Stimulated activated CD4-positive, alpha-beta T cell treated with anti-CD3 and anti-CD28 coated beads, Interleukin-4, amount 100 ng/mL, for 1 hour (primary cell): ENCODE results near the gene ELOB.

Source experiments
- DNase-seq: peaks from one replicate; pipeline ENCODE4 v3.0.0-alpha.2; 2020

Gene ELOB

DNA sequence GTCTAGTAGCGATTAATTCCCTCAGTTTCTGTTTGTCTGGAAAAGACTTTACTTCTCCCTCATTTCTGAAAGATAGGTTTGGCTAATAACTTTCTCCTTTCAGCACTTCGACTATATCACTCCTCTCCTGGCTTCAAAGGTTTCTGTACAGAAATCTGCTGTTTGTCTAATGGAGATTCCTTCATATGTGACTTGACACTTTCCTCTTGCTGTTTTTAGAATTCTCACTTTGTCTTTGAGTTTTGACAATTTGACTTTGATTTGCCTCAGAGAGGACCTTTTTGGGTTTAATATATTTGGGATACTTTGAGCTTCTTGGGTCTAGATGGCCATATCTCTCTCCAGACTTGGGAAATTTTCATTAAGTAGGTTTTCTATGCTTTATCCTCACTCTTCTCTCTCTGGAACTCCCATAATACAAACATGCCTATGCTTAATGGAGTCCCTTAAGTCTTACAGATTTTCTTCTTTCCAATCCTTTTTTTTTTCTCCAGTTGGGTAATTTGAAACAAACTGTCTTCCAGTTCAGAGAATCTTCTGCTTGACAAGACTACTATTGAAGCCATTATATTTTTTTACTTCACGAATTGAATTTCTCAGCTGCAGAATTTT lies 32.2 kb upstream of the ELOB start:
- DNase-seq = no peak

DNA sequence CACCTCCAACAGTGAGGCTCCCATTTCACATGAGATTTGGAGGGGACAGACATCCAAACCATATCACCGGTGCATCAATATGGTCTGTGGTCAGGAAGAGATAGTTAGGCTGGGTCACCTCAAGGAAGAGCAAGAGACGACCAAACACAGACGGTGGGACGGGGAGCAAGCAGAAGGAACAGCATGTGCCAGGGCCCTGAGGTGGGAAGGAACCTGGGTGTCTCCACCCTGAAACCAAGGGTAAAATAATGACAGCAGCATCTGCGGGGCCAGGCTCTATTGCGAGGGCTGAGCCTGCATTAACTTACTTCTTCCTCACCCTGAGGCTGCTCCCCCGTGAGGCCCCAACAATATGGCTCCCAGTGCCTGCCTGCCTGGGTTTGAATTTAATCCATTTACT lies 31.1 kb upstream of the ELOB start:
- no peak for DNase-seq

DNA sequence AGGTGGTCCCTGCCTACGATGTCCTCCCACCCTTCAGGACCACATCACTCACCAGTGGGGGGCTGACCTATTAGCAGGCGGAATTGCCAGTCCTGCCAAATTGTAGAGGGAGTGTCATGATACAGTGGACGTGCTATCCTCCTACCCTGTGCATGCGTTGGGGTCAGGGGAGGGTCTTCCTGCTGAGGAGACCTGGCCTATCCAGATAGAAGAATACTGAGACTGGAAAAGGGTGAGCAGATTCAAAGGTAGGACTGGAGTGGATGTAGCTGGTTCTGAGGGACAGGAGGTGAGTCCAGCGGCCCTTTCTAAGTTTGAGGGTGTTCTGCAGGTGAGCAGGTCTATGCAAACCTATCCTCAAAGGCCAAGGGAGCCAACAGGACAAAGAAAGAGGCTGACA lies 29.2 kb upstream of the ELOB start:
- no peak for DNase-seq

DNA sequence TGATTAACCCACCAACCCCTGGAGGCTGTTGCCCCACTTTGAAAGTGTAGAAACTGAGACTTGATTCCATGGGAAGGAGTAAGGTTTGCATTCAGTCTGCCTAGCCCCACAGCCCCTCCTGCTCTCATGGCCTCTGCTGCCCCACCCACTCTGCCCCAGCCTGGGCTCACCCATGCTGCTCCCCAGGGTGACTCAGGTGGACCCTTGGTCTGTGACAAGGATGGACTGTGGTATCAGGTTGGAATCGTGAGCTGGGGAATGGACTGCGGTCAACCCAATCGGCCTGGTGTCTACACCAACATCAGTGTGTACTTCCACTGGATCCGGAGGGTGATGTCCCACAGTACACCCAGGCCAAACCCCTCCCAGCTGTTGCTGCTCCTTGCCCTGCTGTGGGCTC lies 27.6 kb upstream of the ELOB start:
- no peak for DNase-seq

DNA sequence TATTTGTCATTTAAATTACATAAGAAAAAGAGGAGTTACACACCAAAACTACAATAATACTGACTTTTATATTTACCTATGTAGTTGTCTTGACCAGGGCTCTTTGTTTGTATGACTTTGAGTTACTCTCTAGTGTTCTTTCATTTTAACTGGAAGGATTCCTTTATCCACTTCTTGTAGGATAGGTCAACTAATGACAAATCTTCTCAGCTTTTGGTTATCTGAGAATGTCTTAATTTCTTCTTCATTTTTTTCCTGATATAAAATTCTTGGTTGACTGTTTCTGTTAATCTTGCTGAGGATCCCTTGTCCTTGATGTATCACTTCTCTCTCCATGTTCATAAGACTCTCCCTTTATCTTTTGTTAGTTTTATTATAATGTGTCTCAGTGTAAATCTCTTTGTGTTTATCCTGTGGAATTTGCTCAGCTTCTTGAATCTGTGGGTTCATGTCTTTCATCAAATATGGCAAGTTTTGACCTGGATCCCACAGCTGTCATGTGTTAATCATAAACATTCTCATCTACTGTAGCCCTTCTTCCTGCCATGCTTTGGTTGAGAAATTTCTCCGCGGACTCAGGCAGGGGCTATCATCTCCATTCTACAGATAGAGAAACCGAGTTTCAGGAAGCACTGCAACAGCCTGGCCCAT lies 26.6 kb upstream of the ELOB start:
- no peak for DNase-seq

DNA sequence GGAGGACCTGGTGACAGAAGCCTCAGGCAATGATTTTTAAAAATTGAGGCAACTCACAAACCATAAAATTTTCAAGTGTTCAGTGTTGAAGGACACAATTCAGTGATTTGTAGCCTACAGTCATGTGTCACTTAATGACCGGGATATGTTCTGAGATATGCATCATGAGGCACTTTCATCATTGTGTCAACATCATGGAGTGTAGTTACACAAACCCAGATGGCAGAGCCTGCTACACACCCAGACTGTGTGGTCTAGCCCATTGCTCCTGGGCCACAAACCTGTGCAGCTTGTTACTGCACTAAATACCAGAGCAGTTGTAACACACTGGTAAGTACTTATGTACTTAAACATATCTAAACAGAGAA lies 22.8 kb upstream of the ELOB start:
- no peak for DNase-seq

DNA sequence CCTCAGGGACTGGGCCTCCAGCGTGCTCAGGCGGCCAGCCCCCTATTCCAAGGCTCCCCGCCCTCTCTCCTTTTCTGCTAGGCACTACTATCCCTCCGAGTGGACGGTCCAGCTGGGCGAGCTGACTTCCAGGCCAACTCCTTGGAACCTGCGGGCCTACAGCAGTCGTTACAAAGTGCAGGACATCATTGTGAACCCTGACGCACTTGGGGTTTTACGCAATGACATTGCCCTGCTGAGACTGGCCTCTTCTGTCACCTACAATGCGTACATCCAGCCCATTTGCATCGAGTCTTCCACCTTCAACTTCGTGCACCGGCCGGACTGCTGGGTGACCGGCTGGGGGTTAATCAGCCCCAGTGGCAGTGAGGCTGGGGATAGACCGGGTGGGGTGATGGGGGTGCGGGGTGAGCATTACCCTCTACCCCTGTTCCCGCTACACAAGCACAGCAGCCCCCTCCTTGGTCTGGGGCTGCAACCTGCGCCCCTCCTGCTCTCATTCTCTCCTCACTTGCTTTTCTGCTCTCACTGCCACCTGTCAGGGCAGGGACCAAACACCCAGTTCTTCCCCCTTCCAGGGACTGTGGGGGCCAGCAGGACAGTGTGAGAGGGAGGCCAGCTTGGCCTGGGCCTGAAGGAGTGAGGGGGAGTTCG lies 22.3 kb upstream of the ELOB start:
- no peak for DNase-seq

DNA sequence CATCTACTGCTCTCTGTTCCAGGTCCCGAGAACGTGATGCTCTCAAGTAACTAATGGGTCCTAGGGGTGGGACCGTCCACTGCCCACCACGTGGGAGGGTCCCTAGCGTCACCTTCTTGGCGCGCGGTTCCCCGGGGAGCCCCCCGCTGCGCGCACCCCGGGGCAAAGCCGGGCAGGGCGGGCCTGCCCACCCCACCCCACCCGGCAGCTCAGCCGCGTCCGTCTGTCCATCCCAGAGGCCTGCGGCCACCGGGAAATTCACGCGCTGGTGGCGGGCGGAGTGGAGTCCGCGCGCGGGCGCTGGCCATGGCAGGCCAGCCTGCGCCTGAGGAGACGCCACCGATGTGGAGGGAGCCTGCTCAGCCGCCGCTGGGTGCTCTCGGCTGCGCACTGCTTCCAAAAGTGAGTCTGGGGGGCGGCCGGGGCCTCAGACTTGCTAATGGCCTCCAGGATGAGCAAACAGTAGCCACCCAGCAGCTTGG lies 21.7 kb upstream of the ELOB start:
- no peak for DNase-seq

DNA sequence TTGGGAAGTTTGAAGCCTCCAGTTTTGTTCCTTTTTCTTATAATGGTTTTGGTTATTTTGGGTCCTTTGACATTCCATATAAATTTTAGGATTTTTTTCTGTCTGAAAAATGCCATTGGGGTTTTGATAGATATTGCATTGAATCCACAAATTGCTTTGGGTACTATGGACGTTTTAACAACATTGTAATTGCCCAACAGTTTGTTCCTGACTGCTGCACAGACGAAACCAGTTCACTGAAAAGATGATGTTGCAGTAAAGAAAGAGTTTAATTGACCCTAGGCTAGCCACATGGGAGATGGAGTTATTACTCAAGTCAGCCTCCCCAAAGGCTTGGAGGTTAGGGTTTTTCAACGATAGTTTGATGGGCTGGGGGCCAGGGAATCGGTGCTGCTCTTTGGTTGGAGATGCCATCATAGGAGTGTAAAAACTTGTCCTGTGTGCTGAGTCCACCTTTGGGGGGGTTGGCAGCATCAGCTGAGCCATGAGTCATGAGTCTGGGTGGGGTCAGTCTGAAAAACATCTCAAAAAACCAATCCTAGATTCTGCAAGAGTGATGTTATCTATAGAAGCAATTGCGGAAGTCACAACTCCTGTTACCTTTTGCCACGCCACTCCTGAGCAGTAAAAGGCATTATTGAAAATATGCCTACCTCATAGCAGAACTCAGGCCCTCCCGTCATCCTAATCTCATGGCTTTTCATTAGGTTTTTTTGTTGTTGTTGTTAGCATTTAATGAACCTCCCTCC lies 18.5 kb upstream of the ELOB start:
- no peak for DNase-seq

DNA sequence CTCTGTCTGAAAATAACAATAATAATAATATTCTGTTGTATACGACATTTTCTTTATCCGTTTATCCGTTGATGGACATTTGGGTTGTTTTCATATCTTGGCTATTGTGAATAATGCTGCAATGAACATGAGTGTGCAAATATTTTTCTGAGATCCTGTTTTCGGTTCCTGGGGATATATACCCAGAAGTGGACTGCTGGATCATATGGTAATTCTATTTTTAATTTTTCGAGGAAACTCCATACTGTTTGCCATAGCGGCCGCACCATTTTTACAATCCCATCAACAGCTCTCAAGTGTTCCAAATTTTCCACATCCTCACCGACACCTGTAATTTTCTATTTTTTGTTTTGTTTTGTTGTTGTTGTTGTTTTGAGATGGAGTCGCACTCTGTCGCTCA lies 15.9 kb upstream of the ELOB start:
- no peak for DNase-seq

DNA sequence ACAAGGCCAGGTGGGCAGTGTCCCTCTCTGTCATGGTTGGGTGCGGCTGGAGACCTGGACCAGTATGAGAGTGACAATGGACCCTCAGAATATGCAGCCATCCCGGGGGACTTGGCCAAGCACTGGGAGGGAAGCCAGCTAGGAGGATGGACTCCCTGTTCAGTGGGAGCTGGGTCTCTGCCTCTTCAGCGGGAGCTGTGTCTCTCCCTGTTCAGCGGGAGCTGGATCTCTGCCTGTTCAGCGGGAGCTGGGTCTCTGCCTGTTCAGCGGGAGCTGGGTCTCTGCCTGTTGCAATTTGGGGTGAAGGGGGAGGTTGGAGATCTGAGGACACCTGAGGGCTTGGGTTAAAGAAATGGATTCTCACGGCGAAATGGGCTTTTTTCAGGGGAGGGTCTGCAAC lies 14.1 kb upstream of the ELOB start:
- DNase-seq = no peak

GRCh38 chr16:2790631-2791030 lies 13.6 kb upstream of the ELOB start:
- DNase-seq = no peak

- DNase-seq = no peak
These were observed 10.9 kb upstream of the ELOB start for GRCh38 chr16:2787961-2788360.

DNA sequence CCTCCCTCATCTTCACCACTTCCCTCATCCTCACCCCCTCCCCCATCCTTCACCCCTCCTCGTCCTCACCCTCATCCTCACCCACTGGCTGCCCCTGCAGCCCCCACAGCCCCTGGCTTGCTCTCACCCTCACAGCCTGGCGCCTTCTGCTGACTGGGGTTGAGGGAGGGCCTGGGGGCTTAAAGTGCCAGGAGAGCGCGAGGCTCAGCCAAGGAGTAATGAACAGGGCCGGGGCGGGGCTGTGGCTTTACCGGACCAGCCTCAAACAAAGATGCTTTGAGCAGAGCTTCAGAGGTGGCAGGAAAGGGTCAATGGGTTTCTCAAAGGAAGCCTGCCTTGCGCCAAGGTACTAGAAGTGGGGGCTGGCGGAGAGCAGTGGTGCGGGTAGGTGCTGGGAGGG lies 10.3 kb upstream of the ELOB start, which contains the start of gene PRSS33:
PRSS33 (minus strand) TSS at position 155 of the 400 bp plus-strand sequence. CDS start 1,013 bp downstream, outside the sequence.
- no peak for DNase-seq

DNA sequence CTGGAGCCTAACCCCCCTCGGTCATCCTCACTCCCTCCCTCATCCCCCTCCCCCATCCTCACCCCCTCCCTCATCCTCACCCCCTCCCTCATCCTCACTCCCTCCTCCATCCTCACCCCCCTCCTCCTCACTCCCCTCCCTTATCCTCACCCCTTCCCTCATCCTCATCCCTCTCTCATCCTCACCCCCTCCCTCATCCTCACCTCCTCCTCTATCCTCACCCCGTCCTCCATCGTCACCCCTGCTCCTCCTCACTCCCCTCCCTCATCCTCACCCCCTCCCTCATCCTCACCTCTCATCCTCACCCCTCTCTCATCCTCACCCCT lies 9.7 kb upstream of the ELOB start:
- no peak for DNase-seq

- no peak for DNase-seq
These were observed 9.2 kb upstream of the ELOB start for GRCh38 chr16:2786061-2786825.

GRCh38 chr16:2785101-2785991 lies 8.3 kb upstream of the ELOB start:
- DNase-seq = peak; percentile 44

DNA sequence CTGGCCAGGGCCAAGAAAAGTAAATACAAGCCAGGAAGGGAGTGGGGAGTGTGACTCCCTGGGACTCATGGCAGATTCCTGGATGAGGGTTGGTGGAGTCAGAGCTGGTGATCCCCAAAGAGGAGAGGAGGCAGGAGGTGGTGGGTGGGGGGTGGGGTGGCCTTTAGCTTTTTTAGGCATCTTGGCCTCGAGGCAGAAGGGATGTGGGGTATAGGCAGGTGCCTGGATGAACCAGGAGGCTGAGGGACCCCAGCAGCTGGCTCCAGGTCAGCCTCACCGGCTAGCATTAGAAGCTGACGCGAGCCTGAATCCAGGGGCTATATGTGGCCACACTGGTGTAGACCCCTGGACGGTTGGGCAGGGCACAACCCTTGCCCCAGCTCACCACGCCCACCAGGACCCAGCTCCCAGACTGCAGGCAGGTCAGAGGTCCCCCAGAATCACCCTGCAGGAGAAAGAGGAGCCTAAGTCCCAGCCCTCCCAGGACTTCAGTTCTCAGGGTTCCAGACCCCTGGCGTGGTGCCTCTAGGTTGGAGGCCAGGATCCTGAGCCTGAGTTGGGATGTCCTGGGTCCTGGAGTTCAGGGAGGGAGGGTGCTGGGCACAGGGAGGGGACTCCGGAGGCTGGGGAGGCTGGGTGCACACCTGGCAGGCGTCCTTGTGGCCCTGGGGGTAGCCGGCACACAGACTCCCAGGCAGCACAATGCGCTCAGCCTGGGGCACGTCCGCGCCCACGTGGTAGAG lies 7.4 kb upstream of the ELOB start:
- DNase-seq = no peak

DNA sequence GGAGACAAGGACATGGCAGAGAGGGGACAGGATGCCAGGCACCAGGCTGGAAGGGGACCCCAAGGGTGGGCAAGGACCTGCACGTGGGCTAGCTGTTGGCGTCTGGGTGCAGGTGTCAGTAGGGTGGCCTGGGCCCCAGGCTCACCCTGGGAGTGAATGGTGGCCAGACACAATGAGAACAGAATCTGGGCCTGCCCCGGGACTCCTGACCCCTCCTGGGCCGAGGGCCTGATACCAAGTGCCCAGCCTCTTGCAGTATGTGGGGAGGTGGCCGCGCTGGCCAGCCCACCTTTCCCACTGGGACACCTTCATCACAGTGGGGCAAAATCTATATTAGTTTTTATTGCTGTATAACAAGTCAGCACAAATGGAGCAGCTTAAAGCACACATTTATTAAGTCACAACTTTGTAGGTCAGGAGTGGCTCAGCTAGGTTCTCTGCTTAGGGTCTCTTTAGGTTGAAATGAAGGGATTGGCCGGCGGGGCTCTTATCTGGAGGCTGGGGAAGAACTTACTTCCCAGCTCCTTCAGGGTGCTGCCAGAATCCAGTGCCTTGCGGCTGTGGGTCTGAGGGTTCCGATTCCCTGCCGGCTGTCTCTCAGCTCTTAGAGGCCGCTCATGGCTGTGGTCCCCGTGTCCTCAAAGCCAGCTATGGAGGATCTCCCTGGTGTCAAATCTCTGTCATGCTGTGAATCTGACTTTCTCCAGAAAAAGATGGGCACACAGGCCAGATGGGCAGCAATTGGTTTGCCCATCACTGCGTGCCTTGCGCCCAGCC lies 6.7 kb upstream of the ELOB start:
- DNase-seq = no peak

DNA sequence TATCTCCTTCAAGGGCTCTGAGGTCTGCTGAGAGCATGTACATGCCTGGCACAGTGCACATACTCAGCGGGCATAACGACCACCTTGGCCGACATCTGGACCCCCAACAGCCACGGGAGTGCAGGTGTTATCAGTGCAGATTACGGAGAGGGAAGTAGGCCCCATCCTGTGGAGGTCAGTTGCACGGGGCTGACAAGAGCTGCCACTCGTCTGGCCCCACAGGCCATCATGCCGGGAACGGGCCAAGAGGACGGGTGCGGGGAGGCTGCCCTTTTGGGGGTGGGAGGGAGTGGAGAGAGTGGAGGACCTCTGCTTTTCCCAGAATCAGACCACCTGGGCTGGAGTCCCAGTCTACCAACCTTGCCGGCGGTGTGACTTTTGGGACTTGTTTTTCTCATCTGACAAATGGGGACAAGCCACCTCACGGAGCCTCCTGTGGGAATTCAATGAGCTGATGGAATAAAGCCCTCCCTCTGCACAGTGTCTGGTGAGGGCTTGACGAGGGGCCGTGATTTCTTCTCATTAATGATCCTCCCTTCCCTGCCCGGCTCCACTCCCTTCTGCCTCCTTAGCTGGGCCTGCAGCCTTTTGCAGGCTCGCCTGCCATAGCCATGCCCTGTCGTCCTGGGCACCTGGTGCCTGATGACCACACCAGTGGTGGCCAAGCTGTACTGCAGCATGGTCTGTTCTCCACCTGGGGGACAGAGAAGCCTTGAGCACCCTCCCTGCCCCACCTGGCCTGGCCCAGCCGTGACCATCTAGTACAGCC lies 5.7 kb upstream of the ELOB start:
- no peak for DNase-seq
